HG03280 (cell line): ENCODE data around the gene WFDC1.

Source experiments
- ATAC-seq: cut with Tn5 transposase; IDR thresholded peaks from one replicate; pipeline ENCODE4 v1.9.1; 2021; ENCODE audit warnings: mild to moderate bottlenecking, moderate library complexity; ENCODE audit not compliant: unreplicated experiment

Gene WFDC1

DNA sequence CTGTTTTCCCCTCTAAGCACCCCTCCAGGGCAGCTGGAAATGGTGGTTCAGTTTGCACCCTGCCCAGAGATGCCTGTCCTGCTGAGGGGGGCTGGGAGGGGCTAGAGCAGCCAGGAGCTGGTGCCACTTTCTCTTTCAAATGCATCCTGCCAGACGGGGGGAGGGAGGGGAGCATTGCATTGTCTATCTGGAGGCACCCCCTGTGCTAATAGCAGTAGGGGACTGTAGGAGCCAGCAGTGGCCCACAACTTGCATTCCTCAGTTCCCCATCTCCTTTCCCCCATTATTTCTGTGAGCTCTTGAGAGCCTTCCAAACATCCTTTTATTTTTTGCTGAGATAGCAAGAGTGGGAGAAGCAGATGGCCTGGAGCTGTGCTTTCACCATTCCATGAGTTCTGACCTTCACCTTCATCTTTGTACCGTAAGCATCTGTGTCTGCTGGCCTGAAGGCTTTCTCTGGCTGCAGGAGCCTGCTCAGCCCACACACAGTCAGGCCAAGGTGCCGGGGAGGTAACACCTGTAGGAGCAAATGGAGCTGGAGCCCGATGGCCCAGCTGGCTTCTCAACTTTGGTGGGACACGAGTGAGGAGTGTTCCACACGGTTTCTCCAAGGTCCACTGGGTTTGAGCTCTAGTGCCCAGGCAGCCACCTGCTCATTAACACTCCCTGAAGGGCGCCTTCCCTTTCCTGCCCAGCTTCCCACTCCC lies 5.2 kb downstream of the WFDC1 start:
- no peak for ATAC-seq

DNA sequence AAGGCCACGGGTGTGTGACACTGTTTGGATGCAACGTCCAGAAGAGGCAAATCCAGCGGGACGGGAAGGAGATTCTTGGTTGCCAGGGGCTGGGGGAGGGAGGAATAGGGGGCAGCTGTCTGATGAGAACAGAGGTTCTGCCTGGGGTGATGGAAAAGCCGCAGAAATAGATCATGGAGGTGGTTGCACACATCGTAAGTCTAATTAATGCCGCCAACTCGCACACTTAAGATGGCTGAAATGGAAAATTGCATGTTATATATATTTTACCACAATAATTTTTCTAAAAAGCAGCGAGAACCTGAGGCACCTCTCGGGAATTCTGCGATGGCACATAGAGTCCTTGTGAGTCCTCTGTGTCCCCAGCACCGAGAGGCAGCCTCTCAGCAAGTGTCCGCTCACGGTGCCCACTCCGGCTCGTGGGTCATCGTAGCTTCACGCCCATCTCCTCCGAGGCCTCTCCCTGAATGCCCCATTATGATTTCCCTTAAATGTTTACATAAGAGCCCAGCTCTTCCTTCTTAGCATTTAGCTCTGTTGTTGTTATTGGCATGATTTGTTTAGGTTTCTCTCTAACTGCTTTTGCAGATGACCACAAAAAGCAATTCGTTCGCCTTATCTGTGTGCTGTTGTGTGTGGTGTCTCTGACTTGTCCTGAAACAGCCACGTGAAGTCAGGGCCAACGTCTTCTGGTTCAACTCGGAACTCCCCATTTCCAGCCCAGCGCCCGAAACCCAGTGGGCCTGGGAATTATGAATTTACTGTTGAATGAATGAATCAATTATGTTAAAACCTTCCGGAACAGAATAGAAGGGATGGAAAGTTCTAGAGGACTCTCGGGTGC lies 7.7 kb downstream of the WFDC1 start:
- ATAC-seq, result no peak

DNA sequence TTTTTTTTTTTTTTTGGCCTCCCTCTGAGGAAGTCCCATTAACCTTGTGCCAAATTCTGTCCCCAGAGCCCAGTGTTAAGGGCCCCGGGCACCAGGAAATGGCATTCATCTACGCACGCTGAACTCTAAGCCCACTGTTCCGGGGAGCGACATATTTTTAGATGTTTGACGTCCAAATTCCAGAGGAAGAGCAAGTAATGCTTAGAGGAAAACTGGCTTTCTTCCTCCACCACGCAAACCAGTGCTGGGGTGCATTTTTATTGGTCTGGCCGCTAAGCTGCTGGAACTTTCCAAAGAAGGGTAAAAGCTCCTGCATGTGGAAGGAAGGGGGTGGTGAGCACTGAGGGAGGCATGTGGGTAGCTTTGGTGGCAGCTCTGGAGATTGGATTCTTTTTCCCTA lies 8.3 kb downstream of the WFDC1 start:
- no peak for ATAC-seq

- no peak for ATAC-seq
Measured at GRCh38 chr16:84303516-84303915, 8.8 kb downstream of the WFDC1 start.

DNA sequence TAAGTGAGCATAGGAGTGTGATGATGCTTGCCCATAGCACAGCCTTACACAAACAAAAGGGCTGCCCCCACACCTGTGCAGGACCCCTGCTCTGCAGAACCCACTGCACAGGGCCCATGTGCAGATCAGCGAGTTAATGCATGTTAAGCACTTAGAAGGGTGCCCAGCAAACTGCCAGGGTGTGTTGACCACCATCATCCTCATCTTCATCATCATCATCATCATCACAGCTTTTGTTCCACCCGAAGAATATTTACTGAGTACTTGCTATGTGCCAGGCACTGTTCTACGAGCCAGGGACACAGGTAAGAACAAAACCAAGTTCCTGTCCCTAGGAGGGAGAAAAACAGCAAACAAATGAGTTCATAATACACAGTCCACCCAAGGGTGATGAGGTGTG lies 11.9 kb downstream of the WFDC1 start:
- no peak for ATAC-seq

DNA sequence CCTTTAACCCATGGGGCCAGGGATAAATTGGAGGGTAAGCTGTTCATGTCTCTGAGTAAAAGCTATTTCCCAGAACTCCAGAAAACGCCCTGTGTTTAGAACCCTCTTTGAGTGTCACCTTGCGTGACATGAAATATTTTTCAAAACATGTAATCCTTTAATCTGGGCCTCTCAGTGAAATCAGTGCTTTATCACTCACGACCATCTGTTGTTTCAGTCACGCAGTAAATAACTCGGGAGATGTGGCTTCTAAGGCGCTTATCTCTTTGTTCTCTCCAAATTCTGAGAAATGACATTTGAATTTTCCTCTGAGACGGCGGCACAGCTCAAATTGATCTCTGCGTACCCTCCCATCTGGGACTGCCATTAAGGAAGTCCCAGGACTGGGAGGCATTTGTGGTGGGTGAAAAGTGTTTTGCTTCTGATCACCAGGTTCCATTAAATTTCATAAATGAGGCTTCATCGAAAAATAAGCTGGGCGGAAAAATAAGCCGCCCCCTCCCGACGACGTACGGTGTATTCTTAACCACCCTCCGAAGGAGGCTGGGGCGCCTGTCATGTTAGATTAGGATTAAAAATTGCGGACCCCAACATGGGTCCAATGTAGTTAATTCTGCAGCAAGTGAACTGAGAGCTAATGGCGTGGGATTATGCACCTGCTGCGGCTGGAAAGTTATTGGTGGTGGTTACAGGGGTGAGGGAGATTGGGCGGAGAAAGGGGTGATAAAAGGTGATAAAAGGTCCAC lies 12.7 kb downstream of the WFDC1 start:
- no peak for ATAC-seq

- no peak for ATAC-seq
Measured at GRCh38 chr16:84308120-84308519, 13.4 kb downstream of the WFDC1 start.

- ATAC-seq, result no peak
Measured at GRCh38 chr16:84310642-84311041, 16.0 kb downstream of the WFDC1 start.

DNA sequence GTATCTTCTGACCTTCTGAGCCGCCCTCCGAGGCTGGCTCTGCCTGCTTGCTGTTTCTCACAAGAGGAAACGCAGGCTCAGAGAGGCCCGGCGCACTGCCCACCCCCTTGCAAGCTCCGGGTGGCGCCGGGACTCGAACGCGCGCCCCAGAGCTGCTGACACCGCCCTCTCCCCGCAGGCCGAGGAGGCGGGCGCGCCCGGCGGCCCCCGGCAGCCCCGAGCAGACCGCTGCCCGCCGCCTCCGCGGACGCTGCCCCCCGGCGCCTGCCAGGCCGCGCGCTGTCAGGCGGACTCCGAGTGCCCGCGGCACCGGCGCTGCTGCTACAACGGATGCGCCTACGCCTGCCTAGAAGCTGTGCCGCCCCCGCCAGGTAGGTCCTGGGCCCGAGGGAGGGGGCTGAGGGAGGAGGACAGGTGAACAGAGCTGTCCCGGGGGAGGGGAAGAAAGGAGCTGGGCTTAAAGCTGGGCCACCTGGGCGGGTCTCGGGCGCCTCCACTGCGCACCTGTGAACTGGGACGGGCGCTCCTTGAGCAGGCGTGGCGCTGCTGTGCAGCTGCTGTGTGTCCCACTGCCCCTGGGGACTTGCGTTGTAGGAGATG lies 18.2 kb downstream of the WFDC1 start:
- no peak for ATAC-seq

DNA sequence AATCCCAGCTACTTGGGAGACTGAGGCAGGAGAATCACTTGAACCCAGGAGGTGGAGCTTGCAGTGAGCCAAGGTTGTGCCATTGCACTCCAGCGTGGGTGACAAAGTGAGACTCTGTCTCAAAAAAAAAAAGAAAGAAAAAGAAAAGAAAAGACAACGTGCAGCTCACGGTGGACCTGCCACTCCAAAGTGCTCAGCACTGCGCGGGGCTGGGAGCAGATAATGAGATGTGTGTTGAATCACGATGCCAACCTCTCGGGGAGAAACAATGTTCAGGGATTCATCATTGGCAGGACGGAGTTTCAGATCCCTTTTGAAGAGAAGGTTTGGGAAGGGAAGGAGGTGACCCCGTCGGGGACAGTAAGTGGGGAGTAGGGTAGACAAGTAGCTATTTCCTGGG lies 19.2 kb downstream of the WFDC1 start:
- no peak for ATAC-seq

- ATAC-seq, result no peak
Measured at GRCh38 chr16:84314373-84314772, 19.7 kb downstream of the WFDC1 start.

GRCh38 chr16:84314814-84315213 lies 20.1 kb downstream of the WFDC1 start:
- no peak for ATAC-seq

- ATAC-seq, result no peak
Measured at GRCh38 chr16:84315422-84315821, 20.7 kb downstream of the WFDC1 start.

DNA sequence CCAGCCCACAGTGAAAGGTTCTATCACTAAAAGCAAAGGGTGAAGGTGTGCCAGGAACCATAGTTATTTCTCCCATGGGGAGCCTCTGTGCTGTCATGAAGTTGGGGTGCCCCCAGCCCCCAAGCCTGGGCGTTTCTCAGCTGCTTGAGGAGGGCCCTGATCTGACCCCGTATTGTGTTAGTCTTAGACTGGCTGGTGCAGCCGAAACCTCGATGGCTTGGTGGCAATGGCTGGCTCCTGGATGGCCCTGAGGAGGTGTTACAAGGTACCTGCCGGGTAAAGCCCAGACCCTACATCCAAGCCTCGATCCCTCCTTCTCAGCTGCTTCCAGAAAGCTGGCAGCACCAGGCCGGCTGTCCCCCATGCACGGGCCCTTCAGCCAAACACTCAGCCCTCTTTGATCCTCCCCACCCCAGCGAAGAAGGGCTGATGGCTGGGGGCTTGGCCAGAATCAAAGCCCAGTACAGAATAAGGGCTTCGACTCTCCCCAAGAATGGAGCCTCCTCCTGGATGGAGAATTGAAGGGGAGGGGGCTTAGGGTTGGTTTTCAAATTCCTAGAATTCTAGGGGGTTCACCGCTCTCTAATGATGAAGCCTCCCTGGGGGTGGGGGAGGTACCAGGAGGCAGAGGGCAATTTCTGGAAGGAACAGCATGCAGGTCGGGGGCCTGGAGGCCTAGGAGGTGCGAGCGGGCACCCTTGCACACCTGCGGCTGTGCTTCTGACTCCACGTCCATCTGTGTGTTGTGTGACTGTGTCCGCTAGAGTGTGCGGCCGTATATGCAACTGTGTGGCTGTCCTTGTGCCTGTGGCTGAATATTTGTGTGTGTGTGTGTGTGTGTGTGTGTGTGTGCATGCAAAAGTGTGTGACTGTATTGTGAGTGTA lies 23.7 kb downstream of the WFDC1 start:
- ATAC-seq, result no peak

DNA sequence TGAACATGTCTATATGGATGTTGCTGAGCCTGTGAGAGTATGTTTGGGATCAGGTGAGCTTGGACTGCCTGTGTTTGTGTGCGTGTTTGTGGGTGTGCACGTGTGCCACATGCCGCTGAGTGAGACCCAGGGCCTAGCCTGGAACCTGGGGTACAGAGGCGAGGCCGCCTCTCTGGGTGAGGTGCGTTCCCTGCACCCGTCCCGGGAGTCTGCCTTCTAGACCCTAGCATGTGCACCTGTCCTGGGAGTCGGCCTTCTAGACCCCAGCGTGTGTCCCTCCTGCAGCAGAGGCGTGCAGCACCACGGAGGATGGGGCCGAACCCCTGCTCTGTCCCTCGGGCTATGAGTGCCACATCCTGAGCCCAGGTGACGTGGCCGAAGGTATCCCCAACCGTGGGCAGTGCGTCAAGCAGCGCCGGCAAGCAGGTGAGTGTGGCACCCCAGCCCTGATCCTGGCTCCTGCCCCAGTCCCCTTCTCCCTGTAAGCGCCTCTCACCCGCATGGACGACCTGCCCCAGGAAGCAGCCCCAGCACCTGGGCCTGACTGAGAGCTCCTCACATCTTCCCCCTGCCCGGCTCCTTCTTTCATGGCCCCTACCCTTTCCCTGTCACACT lies 24.6 kb downstream of the WFDC1 start:
- ATAC-seq, result no peak

DNA sequence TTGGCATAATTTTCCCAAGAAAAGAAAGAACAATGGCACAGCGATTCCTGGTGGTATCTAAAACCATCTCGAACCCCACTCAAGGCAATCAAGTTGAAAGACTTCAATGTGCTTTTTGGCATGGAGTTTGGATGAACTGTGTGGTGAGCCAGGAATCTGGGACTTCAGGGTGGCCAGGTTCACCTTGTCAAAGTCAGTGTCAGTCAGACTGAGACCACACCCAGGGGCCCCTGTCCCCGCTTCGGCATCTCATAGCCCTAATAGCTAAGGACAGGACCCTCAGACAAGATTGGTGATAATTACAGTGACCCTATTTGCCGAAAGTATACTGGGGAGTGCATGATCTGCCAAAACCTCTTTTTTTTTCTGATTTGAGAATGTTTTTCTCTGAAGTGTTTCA lies 25.8 kb downstream of the WFDC1 start:
- ATAC-seq, result no peak

DNA sequence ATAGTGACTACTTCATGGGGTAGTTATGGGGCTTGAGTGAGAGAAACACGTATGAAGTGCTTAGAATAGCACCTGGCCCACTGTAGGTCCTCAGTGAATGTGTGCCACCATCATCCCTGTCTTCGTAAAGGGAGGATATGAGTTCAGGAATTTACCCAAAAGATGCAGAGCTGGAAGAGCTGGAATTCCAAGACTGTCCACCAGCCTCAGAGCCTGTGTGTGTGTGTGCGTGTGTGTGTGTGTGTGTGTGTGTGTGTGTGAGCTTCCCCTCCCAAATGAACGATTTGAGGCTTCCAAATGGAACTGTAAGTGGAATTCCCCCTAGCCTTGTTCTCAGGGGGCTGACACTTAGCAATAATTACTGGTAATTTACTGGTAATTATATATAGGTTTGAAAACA lies 27.3 kb downstream of the WFDC1 start:
- no peak for ATAC-seq

DNA sequence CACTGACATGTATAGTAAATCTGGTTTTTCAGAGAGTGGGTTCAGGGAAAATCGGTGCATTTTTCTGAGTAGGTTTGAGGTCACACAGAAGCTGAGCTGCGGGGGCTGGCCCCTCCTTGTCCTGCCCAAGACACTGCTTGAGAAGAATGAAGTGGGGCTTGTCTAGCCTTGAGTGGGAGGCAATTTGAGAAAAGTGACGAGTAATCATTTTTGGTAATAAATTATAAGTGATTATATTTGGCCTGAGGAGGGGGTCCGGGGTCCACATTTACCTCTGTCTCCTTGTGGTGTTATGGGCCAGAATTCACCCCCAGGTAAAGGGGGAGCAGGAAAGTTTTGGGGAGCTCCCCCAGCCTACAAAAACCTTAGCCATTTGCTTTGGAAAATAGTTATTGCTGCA lies 28.1 kb downstream of the WFDC1 start:
- no peak for ATAC-seq

DNA sequence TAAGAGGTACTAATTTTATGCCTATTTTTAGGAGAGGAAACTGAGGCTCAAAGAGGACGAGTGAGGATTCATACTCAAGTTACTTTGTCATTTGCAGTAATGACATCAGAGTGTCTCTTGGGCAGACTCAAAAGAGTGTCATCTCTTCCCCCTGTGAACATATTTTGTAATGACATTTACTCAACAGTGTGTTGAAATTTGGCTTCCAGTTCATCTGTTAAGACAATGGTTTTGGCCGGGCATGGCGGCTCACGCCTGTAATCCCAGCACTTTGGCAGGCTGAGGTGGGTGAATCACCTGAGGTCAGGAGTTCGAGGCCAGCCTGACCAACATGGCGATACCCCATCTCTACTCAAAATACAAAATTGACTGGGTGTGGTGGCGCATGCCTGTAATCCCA lies 28.9 kb downstream of the WFDC1 start:
- ATAC-seq, result no peak
